ENCODE data around the gene THSD4. TPM values are rescaled to one million over a fixed set of nuclear protein-coding genes. Genes with fewer than 3 reads are reported as not detected.

Gene THSD4
- total and polyA plus RNA-seq, 9 of the 15 experiments (the other 6 are each of a cell fraction or from before 2014, with no cell fraction given), result 0.04 TPM; not detected in 5

GRCh38 chr15:71131601-71132362 is 16.5 kb downstream of the THSD4 start:
- WGBS (ENCODE audit: insufficient coverage, low coverage, missing lambda C conversion rate), result 0% methylated on average over 5 of the region's 5 CpGs
- Histone ChIP-seq H3K4me1 (replicated peaks in 1 of 2; ENCODE audit: control insufficient read depth in 2 of 2, insufficient read depth in 2 of 2, low read length in 2 of 2) (no peaks in the 10 kb centered on the region), H3K4me3 (no peak overlapping the region), H3K9me1 (ENCODE audit: control insufficient read depth, insufficient read depth, low read length) (no peaks in the 10 kb centered on the region), H3K27ac (ENCODE audit: extremely low read depth, low read depth, low read length) (no peak overlapping the region), H4K20me1 (replicated peaks; ENCODE audit: control insufficient read depth, insufficient read depth, low read length) (no peaks in the 10 kb centered on the region; the same call in 1 of the 2 replicates), H3K9ac (ENCODE audit: insufficient read depth in 1 of 2, low read depth in 2 of 2, low read length in 2 of 2) (no peak overlapping the region), H3K9me3 (replicated peaks; ENCODE audit: control insufficient read depth, insufficient read depth, low read depth, low read length) (no peaks in the 10 kb centered on the region), H2AFZ (ENCODE audit: low read depth, low read length) (no peak overlapping the region), H3K79me2 (ENCODE audit: control insufficient read depth, insufficient read depth, low read length) (no peaks in the 10 kb centered on the region), H3K4me2 (ENCODE audit: insufficient read depth, low read length) (no peak overlapping the region), H3K36me3 (ENCODE audit: control insufficient read depth, insufficient read depth, low read length) (no peaks in the 10 kb centered on the region), H3K27me3 (ENCODE audit: control insufficient read depth in 2 of 2, insufficient read depth in 2 of 2, low read length in 2 of 2) (peaks cover 0 to 9% of the 10 kb centered on the region in 2 experiments; a peak in 1 of 5 replicates)
- POLR2A ChIA-PET, result interaction anchor here (0.9 kb wide), 1 partner anchor 22 kb away, joined by 4 read pairs; no protein-coding TSS in a partner anchor
- no peak for ATAC-seq
- intact Hi-C loops (cut with micrococcal nuclease), result no loop called here
- no peak for FAIRE-seq
- in situ Hi-C loops (cut with MboI), result no loop called here
- no peak for DNase-seq (ENCODE audit: extremely low read depth in 1 of 4, low spot score in 3 of 4)
- TF ChIP-seq THRB (CRISPR knock-in tag; conservative IDR thresholded peaks at IDR 0.05), result no peak
- TF ChIP-seq TCF7L2 (IDR thresholded peaks at IDR 0.05; ENCODE audit: low read depth, low read length), result no peak
- no peak for TF ChIP-seq MECOM (CRISPR knock-in tag; IDR thresholded peaks at IDR 0.05)
- no peak for TF ChIP-seq ILF3 (IDR thresholded peaks at IDR 0.05; ENCODE audit: borderline replicate concordance)
- no peak for TF ChIP-seq CTBP1 (IDR thresholded peaks at IDR 0.05; ENCODE audit: borderline replicate concordance)
- TF ChIP-seq ZNF77 (CRISPR knock-in tag; IDR thresholded peaks at IDR 0.05), result no peak
- TF ChIP-seq PREB (CRISPR knock-in tag; IDR thresholded peaks at IDR 0.05), result no peak
- no peak for TF ChIP-seq NFXL1 (CRISPR knock-in tag; IDR thresholded peaks at IDR 0.05)
- no peak for TF ChIP-seq ZNF263 (CRISPR knock-in tag; IDR thresholded peaks at IDR 0.05; ENCODE audit: borderline replicate concordance)
- no peak for TF ChIP-seq ATF6 (CRISPR knock-in tag; IDR thresholded peaks at IDR 0.05)
- TF ChIP-seq ELF1 (tag; IDR thresholded peaks at IDR 0.05), result no peak
- TF ChIP-seq HNRNPH1 (optimal IDR thresholded peaks at IDR 0.05; ENCODE audit: low read depth, low read length), result no peak
- CTCF ChIA-PET (ENCODE audit: low intra/inter-chr PET ratio), result no interaction called here
- no TSS peak for BruUV-seq (replicated peaks)
